Measurements from ENCODE around the gene ATP6V0A4.

The ATP6V0A4 gene

DNA sequence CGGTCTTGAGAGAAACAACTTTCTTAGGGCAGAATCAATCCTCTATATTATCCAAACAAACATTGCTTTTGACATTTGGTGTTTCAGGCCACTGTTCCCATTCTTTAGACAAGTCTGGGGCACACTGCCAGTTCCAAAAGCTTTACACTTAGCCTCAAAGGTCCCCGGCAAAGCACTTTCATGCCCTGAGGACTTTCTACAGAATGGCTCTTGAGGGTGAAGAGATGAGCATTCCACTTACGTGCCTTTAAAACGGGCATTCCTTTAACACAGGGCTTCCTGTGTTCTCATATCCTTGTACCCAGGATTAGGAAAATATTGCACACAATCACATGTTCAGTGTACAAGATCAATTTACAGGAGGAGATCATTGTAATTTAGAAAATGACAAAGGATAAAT lies 13.3 kb downstream of the ATP6V0A4 start:
- no peaks in the 10 kb centered on the region for H3K4me1 Mint-ChIP-seq (ENCODE audit: low read depth)
- no peaks in the 10 kb centered on the region for H3K36me3 Mint-ChIP-seq (ENCODE audit: low read depth)
- no peak overlapping the region for H3K4me3 Mint-ChIP-seq
- H3K27me3 Mint-ChIP-seq, result peaks cover 4% of the 10 kb centered on the region
- no peak for DNase-seq
- no peak overlapping the region for H3K27ac Mint-ChIP-seq
- H3K9me3 Mint-ChIP-seq, result peaks cover 19% of the 10 kb centered on the region

DNA sequence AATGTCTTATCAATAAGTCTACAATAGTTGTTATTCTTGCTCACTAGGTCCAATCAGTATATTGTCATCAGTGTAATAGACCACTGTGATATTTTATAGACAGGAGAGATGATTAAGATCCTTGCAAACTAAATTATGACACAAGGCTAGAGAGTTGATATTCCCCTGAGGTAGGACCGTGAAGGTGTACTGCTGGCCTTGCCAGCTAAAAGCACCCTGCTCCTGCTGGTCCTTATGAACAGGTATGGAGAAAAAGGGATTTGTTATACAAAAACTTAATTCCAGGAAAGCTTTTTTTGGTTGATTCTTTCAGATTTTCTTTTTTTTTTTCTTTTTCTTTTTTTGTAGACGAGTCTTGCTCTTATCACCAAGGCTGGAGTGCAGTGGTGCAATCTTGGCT lies 17.0 kb downstream of the ATP6V0A4 start:
- Mint-ChIP-seq H3K27me3 (no peaks in the 10 kb centered on the region), H3K4me3 (no peak overlapping the region), H3K27ac (no peak overlapping the region), H3K36me3 (ENCODE audit: low read depth) (no peaks in the 10 kb centered on the region), H3K4me1 (ENCODE audit: low read depth) (no peaks in the 10 kb centered on the region), H3K9me3 (peaks cover 8% of the 10 kb centered on the region)
- DNase-seq, result no peak

DNA sequence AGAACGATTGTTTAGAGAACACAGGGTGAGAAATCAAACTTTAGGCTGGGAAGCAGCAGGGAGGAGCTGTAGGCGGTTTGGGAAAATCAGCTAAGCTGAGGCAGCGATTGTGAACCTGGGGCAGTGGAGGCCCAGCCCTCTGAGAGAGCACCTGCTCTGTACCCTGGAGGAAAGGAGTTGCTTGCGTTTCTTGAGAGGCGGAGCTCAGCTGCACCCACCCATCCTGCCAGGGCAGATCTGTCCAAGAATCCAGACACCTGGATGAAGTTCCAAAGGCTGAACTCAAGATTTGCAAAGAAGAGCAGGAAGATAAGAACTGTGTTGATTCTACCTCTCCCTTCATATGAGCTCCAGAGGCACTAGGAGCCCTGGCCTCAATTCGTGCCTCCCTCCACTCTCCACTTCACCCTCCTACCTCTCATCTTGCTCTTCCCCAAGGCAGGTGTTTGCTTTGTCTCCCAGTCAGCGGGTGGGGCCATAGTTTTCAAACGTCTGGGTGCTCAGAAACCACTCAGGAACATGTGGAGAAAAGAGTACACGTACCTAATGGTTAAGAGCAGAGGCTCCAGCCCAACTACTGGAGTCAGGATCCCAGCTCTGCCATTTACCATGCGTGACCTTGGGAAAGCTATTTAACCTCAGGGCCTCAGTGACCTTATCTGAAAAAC lies 21.7 kb downstream of the ATP6V0A4 start:
- H3K9me3 Mint-ChIP-seq, result peaks cover 2% of the 10 kb centered on the region
- no peaks in the 10 kb centered on the region for H3K4me1 Mint-ChIP-seq (ENCODE audit: low read depth)

DNA sequence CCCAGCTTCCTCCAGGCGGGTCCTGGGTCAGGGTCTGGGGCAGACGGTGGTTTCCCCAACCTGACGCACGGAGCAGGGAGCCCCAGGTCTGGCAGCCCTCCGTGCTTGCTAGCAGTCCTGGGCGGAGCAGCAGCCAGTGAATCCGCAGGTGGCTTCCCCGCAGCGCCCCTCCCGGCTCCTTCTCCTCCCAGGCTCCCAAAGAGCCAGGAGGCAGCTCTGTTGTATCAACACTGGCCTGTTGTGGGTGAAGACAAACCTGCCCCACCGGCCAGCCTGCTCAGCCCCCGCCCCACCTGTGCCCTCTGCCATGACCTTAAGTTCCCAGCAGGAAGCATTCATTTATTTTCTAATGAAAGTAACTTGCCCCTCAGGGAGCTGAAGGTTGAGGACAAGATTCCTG lies 24.2 kb downstream of the ATP6V0A4 start:
- DNase-seq, result no peak
- no peak overlapping the region for H3K27ac Mint-ChIP-seq
- H3K4me1 Mint-ChIP-seq (ENCODE audit: low read depth), result peaks cover 5% of the 10 kb centered on the region

More for the DNA sequence above, 21.7 kb downstream of the ATP6V0A4 start:
- Mint-ChIP-seq H3K27me3 (no peaks in the 10 kb centered on the region), H3K27ac (no peak overlapping the region), H3K36me3 (ENCODE audit: low read depth) (no peaks in the 10 kb centered on the region), H3K4me3 (no peak overlapping the region)
- DNase-seq, result no peak

DNA sequence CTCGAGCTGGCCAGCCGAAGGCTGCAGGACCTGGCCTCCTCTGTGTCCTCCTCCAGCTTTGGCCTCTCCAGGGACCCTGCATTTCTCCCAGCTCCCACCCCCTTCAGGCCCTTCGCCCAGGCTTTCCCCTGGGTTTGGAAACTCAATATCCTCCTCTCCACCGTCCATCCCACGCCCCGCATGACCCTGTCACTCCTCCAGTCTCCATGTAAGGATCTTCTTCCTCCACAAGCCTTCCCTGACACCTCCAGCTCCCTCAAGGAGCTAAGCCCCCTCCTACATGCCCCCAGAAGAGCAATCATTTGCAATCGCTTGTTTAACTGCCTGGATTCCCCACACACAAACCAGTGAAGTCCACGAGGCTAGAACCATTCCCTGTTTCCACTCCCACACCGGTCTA lies 24.8 kb downstream of the ATP6V0A4 start:
- H3K27me3 Mint-ChIP-seq, result no peaks in the 10 kb centered on the region
- DNase-seq, result no peak
- H3K36me3 Mint-ChIP-seq (ENCODE audit: low read depth), result no peaks in the 10 kb centered on the region

More for the DNA sequence above, 24.2 kb downstream of the ATP6V0A4 start:
- Mint-ChIP-seq H3K27me3 (no peaks in the 10 kb centered on the region), H3K36me3 (ENCODE audit: low read depth) (no peaks in the 10 kb centered on the region), H3K9me3 (no peaks in the 10 kb centered on the region), H3K4me3 (no peak overlapping the region)

DNA sequence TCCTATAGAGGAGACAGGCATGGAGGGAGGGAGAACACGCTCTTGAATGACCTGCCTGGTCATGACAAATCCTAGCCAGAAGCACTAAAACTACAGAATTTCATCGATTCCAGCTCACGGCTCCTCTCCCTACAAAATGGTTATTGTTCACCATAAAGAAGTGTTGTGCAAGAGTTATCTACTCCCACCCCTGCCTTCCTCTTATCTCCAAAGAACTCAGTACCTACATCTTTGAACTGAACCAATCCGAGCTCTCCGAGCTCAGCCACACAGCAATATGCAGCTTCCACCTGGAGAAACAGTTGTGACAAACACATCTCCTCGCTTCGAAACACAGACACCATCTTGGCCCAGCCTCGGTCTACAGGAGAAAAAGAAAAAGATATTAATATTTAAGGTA lies 27.1 kb downstream of the ATP6V0A4 start:
- Mint-ChIP-seq H3K9me3 (no peaks in the 10 kb centered on the region), H3K4me3 (no peak overlapping the region), H3K36me3 (ENCODE audit: low read depth) (no peaks in the 10 kb centered on the region), H3K4me1 (ENCODE audit: low read depth) (peaks cover 5% of the 10 kb centered on the region), H3K27me3 (no peaks in the 10 kb centered on the region), H3K27ac (no peak overlapping the region)
- DNase-seq, result no peak

More for the DNA sequence above, 24.8 kb downstream of the ATP6V0A4 start:
- Mint-ChIP-seq H3K4me3 (no peak overlapping the region), H3K9me3 (no peaks in the 10 kb centered on the region), H3K27ac (no peak overlapping the region), H3K4me1 (ENCODE audit: low read depth) (peaks cover 5% of the 10 kb centered on the region)

DNA sequence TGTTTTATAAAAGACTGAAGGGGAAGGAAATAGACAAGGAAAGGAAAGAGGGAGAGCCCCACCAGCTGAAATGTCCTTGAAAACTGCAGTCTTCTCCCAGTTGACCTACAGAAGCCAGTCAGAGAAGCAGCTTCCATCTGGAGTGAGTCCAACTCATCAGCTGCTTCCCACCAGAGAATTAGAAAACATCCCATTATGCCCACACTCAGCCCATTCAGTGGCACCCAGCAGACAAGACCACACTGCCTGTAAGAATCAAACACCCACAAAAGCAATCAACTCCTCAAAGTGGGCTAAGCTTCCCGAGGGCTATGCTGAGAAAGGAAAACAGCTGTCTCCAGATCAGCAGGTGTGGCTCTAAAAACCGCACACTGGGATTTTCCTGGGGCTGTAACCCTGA lies 29.8 kb downstream of the ATP6V0A4 start:
- Mint-ChIP-seq H3K9me3 (no peaks in the 10 kb centered on the region), H3K27ac (no peak overlapping the region), H3K27me3 (no peaks in the 10 kb centered on the region), H3K36me3 (ENCODE audit: low read depth) (no peaks in the 10 kb centered on the region), H3K4me1 (ENCODE audit: low read depth) (peaks cover 5% of the 10 kb centered on the region), H3K4me3 (no peak overlapping the region)
- DNase-seq, result no peak

DNA sequence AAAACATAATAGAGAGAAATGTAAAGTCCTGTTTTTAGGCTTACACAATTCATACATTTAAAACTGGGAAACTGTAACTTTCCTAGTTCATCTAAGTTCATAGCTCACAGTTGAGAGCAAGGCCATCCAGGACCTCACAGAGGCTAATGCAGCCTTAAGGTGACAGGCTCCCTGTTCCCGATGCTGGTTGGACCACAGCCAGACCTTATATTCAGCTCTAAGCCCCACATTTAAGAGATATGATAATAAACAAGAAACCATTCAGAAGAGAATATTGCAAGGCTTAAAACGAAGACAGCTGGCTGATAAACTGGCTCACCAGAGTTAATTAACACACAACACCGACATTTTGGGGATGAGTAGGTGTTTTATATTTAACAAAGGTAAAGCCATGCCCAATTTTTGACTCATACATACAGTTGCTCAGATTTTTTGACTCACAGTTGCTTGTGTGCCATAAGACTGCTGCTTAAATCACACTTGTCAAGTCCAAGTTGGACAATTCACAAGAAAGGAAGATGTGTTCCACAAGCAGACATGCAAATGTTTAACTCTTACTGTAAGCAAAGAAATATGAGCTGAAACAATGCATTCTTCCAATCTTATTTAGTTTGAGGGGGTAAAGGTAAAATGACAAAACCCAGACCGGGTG lies 41.3 kb downstream of the ATP6V0A4 start:
- no peak for DNase-seq
- Mint-ChIP-seq H3K27me3 (no peaks in the 10 kb centered on the region), H3K4me1 (ENCODE audit: low read depth) (peaks cover 50% of the 10 kb centered on the region), H3K9me3 (no peaks in the 10 kb centered on the region), H3K27ac (peak overlapping the region; percentile 82), H3K36me3 (ENCODE audit: low read depth) (no peaks in the 10 kb centered on the region), H3K4me3 (no peak overlapping the region)

DNA sequence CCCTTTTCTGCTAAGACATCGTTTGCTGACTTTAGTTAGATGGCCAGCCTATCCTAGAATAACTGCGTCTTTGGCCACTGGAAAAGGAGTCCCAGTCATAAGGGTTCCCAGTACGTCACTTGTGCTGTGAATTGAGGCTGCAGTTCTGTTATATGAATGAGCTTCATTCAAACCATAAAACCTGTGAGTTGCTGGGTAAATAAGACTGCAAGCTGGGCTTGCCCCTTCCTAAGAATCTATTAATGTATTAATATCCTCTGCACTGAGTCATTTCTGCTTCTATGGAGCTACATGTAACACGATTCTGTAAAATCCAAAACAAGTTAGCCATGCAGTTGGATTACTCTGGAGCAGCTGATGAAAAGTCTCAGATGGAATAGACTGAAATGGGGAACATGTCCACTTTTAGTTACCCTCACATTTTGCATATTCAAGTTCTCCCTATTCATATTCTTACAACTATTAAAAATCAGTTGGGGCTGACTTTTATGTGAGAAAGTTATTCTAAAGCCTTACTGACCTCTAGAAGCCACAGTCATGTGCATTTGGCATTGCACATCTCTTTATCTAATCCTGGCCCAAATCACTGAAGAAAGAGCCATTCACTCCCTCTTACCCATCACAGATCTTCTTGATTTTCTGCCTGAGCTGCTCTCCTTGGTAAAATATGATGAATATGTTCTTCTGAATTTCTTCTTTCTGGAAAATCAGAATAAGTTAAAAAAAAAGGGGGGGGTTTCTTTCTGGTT lies 42.0 kb downstream of the ATP6V0A4 start:
- no peaks in the 10 kb centered on the region for H3K36me3 Mint-ChIP-seq (ENCODE audit: low read depth)
- H3K27ac Mint-ChIP-seq, result no peak overlapping the region
- H3K9me3 Mint-ChIP-seq, result peaks cover 2% of the 10 kb centered on the region
- no peak for DNase-seq
- H3K27me3 Mint-ChIP-seq, result no peaks in the 10 kb centered on the region
- no peak overlapping the region for H3K4me3 Mint-ChIP-seq
- peaks cover 57% of the 10 kb centered on the region for H3K4me1 Mint-ChIP-seq (ENCODE audit: low read depth)

DNA sequence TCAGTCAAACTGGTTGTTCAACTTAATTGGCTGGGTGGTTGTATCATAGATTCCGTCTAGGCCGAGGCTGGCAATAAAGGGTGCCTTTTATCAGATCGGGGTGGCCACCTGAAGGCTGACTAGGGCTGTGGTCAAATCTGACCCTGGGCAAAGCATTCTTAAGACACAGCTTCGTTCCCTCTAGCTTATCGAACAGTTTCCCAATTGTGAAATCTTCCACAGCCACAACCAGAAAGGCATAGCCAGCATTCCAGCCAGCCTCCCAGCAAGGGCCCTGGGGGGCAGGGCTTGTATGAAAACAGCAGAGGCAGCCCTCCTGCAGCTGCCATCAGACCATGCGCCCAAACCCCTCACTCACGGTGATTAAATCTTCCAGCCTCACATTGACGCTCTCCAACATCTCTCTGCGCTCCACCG lies 42.7 kb downstream of the ATP6V0A4 start:
- Mint-ChIP-seq H3K4me3 (no peak overlapping the region), H3K27me3 (no peaks in the 10 kb centered on the region), H3K36me3 (ENCODE audit: low read depth) (no peaks in the 10 kb centered on the region), H3K4me1 (ENCODE audit: low read depth) (peaks cover 64% of the 10 kb centered on the region), H3K27ac (no peak overlapping the region), H3K9me3 (peaks cover 2% of the 10 kb centered on the region)
- DNase-seq, result no peak

DNA sequence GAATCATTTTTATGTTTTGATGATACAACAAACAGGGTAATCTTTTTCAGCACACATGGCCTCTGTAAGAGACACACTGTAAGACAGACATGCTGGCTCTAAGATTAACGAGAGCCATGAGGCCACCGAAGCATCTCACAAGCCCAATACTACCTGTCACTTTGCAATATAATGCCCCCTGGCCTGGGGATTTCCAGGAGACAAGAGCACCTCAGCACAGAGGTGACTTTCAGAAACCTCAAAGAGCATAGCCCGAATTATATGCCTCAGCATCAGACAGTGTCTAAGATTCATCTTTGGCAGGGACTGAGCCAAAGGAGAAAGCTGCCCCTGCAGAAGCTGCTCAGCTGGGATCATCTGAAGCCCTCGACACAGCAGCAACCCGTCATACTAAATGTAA lies 44.4 kb downstream of the ATP6V0A4 start:
- peak overlapping the region; percentile 83 for H3K27ac Mint-ChIP-seq
- H3K4me3 Mint-ChIP-seq, result no peak overlapping the region

DNA sequence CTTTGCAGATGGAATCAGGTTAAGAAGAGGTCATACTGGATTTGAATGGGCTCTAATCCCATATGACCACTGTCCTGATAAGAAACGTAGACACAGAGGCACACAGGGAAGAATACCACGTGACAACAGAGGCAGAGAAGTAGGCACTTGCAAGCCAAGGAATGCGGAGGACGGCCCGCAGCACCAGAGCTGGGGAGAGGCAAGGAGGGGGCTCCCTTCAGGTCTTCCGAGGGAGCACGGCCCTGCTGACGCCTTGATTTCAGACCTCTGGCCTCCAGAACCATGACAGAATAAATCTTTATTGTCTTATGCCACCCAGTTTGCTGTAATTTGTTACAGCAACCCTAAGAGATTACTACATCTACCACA lies 44.9 kb downstream of the ATP6V0A4 start:
- Mint-ChIP-seq H3K27me3 (no peaks in the 10 kb centered on the region), H3K9me3 (peaks cover 2% of the 10 kb centered on the region), H3K4me3 (no peak overlapping the region), H3K4me1 (ENCODE audit: low read depth) (peaks cover 81% of the 10 kb centered on the region), H3K36me3 (ENCODE audit: low read depth) (no peaks in the 10 kb centered on the region), H3K27ac (peak overlapping the region; percentile 83)
- no peak for DNase-seq

More for the DNA sequence above, 44.4 kb downstream of the ATP6V0A4 start:
- Mint-ChIP-seq H3K36me3 (ENCODE audit: low read depth) (no peaks in the 10 kb centered on the region), H3K9me3 (peaks cover 2% of the 10 kb centered on the region), H3K27me3 (no peaks in the 10 kb centered on the region), H3K4me1 (ENCODE audit: low read depth) (peaks cover 80% of the 10 kb centered on the region)
- no peak for DNase-seq

DNA sequence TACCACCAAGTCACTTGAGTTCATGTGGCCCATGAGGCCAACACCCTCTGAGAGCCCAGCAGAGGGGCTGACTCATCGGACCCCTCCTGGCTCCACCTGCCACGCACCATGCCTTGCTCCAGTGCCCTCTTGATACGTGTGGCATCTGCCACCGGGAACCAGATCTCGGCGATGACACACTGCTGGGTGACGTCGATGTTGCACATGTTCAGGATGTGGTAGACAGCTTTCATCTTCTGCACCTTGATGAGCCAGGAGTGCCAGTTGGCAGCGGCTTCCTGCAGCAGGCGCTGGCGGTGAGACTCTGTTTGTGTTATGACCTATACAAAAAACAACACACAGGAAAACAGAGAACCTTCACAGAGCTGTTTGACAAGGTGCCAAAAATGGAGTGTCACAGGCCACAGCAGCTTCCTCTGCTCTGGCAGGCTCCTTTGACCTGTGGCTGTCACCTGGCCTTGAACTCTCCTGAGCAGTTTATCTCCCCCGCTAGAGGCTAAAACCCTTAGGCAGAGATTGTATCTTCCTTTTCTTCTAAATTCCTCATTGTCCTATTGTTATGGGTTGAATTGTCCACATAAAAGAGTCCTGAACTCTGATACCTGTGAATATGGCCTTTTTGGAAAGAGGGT lies 45.4 kb downstream of the ATP6V0A4 start:
- no peaks in the 10 kb centered on the region for H3K27me3 Mint-ChIP-seq
- H3K36me3 Mint-ChIP-seq (ENCODE audit: low read depth), result no peaks in the 10 kb centered on the region
- peaks cover 2% of the 10 kb centered on the region for H3K9me3 Mint-ChIP-seq
- H3K4me3 Mint-ChIP-seq, result no peak overlapping the region
- peak; percentile 86 for DNase-seq
- peaks cover 80% of the 10 kb centered on the region for H3K4me1 Mint-ChIP-seq (ENCODE audit: low read depth)
- peak overlapping the region; percentile 83 for H3K27ac Mint-ChIP-seq

DNA sequence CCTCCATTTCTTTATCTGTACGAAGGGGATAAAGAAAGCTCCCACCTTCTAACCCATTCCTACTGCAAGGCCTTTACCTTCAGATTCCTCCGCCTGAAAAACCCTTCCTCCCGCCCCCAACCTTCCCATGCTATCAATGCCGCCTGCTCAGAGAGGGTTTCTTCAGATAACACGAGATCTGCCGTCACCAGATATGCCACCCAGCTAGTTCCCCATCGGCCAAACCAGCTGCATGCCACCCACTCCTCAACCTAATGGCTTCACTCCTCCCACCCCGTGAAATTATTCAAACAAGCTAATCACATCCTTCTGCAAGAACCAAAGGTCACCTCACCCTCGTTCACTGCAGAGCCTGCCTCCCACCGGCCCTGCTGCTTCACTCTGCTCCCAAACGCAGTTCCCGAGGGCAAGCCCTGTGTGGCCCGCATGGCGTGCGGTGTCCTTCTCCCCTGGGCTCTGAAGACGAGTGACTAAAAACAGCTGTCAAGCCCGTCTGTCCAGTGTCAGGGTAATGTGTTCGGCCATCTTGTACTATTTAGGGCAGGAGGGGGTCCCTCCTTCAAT lies 47.0 kb downstream of the ATP6V0A4 start:
- Mint-ChIP-seq H3K36me3 (ENCODE audit: low read depth) (no peaks in the 10 kb centered on the region), H3K27ac (no peak overlapping the region), H3K9me3 (peaks cover 2% of the 10 kb centered on the region), H3K4me1 (ENCODE audit: low read depth) (peaks cover 72% of the 10 kb centered on the region), H3K4me3 (no peak overlapping the region), H3K27me3 (no peaks in the 10 kb centered on the region)
- no peak for DNase-seq
